ENCODE data around the gene CTAG1B.
"Not testable (repeated sequence)": the region's sequence is repeated elsewhere in the genome, so short reads cannot be mapped to it uniquely, and the experiment has no call there.

The CTAG1B gene

GRCh38 chrX:154582994-154583393 is 36.1 kb downstream of the CTAG1B start:
- not testable (repeated sequence) for H3K9me3 Mint-ChIP-seq; DNase-seq; H3K27ac Mint-ChIP-seq; ATAC-seq; H3K36me3 Mint-ChIP-seq (ENCODE audit: low read depth); H3K4me1 Mint-ChIP-seq; H3K27me3 Mint-ChIP-seq; H3K4me3 Mint-ChIP-seq

- not testable (repeated sequence) for H3K4me3 Mint-ChIP-seq; H3K27me3 Mint-ChIP-seq; H3K4me1 Mint-ChIP-seq; ATAC-seq; H3K9me3 Mint-ChIP-seq; H3K27ac Mint-ChIP-seq; H3K36me3 Mint-ChIP-seq (ENCODE audit: low read depth); DNase-seq
These were observed 44.0 kb downstream of the CTAG1B start for GRCh38 chrX:154575076-154575475.

- not testable (repeated sequence) for DNase-seq; ATAC-seq; H3K4me1 Mint-ChIP-seq; H3K4me3 Mint-ChIP-seq; H3K27me3 Mint-ChIP-seq; H3K27ac Mint-ChIP-seq; H3K9me3 Mint-ChIP-seq; H3K36me3 Mint-ChIP-seq (ENCODE audit: low read depth)
These were observed 46.0 kb downstream of the CTAG1B start for GRCh38 chrX:154573061-154573460.

GRCh38 chrX:154570361-154570760 is 48.7 kb downstream of the CTAG1B start:
- not testable (repeated sequence) for H3K4me3 Mint-ChIP-seq; H3K36me3 Mint-ChIP-seq (ENCODE audit: low read depth)

More at GRCh38 chrX:154570361-154570760, 48.7 kb downstream of the CTAG1B start:
- H3K9me3 Mint-ChIP-seq, ATAC-seq, H3K27ac Mint-ChIP-seq, H3K27me3 Mint-ChIP-seq, H3K4me1 Mint-ChIP-seq, DNase-seq: not testable (repeated sequence)

Measured in activated naive CD8-positive, alpha-beta T cell treated with anti-CD3 and anti-CD28 coated beads, Interleukin-2, amount 50 U/mL, for 24 hours (primary cell).